ENCODE data around the gene SRSF6.

- TF ChIP-seq CTCF (IDR thresholded peaks at IDR 0.05; ENCODE audit: insufficient read depth, low read depth, low read length) (no peak), EZH2 (IDR thresholded peaks at IDR 0.05; ENCODE audit: insufficient read depth, low read length) (no peak)
These were observed 672 bp upstream of the SRSF6 start for GRCh38 chr20:43456809-43457639.
